Endothelial cell of umbilical vein (primary cell): ENCODE data around the gene CDX1.

Source experiments
- CTCF ChIP-seq, 2 donors: IDR thresholded peaks; 1 replicate in 1 of 2; 2 replicates in 1 of 2; pipeline ENCODE4 v1.5.1; 2011; ENCODE audit warnings: low read length in 2 of 2, mild to moderate bottlenecking in 2 of 2, moderate library complexity in 2 of 2, control low read depth in 1 of 2, inconsistent platforms in 1 of 2, low read depth in 1 of 2; ENCODE audit not compliant: insufficient read depth in 1 of 2; ENCODE audit errors: extremely low read depth in 1 of 2
- EZH2 ChIP-seq: IDR thresholded peaks from 2 replicates; pipeline ENCODE4 v1.6.1; 2012; ENCODE audit warnings: borderline replicate concordance, low read depth, mild to moderate bottlenecking, moderate library complexity, low read length, inconsistent platforms; ENCODE audit not compliant: severe bottlenecking
- POLR2AphosphoS5 ChIP-seq: IDR thresholded peaks from 2 replicates; pipeline ENCODE4 v1.6.1; 2012; ENCODE audit warnings: low read depth, mild to moderate bottlenecking, control low read depth, low read length, moderate library complexity; ENCODE audit not compliant: insufficient read depth

DNA sequence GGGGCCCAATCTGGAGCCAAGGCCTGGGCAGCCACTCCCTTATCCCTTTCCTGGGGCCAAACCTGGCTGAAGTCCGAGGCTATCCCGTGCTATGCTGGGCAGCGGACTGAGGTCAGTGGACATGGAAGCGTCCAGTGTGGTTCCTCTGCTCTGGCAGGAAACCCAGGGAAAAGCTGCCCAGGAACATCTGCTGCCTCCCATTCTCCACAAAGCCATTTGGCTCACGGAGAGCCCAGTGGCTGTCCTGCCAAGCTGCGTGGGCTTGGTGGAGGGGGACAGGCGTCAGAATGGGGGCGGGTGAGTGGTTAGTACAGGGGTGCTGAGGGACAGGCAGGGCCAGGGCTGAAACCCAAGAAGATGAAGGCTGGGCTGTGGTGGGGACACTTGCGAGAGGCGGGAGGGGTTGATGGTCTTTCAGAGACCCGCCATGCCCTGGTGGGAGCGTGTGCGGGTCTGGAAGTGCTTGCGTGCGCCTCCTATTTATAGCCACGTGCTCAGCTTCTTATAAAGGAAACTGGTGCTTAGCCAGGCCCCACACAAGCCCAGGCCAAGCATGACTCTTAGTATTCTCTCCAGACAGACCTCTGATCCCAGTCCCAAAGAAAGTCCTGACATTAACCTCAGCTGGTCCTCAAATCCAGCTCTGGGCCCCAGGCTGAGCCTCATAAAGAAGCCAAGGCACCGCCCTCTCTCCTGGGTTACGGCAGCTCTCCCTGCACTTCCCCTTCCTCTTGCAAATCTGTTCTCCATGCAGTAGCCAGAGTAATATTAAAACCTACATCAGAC, 13.9 kb downstream of the CDX1 start:
- no peak for TF ChIP-seq CTCF (IDR thresholded peaks at IDR 0.05; ENCODE audit: extremely low read depth in 1 of 2, insufficient read depth in 1 of 2, low read depth in 1 of 2, low read length in 2 of 2)
- TF ChIP-seq EZH2 = no peak
- TF ChIP-seq POLR2AphosphoS5 = no peak
